Camera-type eye (tissue), 1 donor: ENCODE results near the gene ZNF442. TPM values are rescaled to one million over a fixed set of nuclear protein-coding genes. Genes with fewer than 3 reads are reported as not detected.

Source experiments
- total RNA-seq: library from RNA; depleted of rRNA; stranded (reverse); fragments of >200 nt; gene quantifications from one replicate; pipeline ENCODE4 v1.2.3, GENCODE V29; 2014

The ZNF442 gene
- total RNA-seq, result 13.2 TPM

GRCh38 chr19:12365236-12366162 lies at the start of gene ZNF442:
TSS of gene ZNF442 (minus strand) at chr19:12365683. CDS start at chr19:12363631, 2,052 bp downstream.

GRCh38 chr19:12400633-12401502 lies 35.4 kb upstream of the ZNF442 start, which contains the start of gene ZNF799:
TSS of gene ZNF799 (minus strand) at chr19:12401271. CDS start at chr19:12401070, 201 bp downstream.

GRCh38 chr19:12333162-12334159 lies 32.0 kb downstream of the ZNF442 start, which contains the start of gene ZNF563:
TSS of gene ZNF563 (minus strand) at chr19:12333633. CDS start at chr19:12333482, 151 bp downstream.

Other genes with a start within 250 kb of the ZNF442 start
- gene ZNF20, start 225.3 kb downstream of the ZNF442 start, total RNA-seq, result 15.7 TPM
- gene ZNF625, start 208.9 kb downstream of the ZNF442 start, total RNA-seq, result 30.7 TPM
- gene ZNF136, start 202.6 kb downstream of the ZNF442 start, total RNA-seq, result 38.1 TPM
- 28.1 TPM for gene ZNF44, start 70.8 kb downstream of the ZNF442 start, total RNA-seq
- 10.9 TPM for gene ZNF563, start 32.0 kb downstream of the ZNF442 start, total RNA-seq
- 7.9 TPM for gene ZNF799, start 35.6 kb upstream of the ZNF442 start, total RNA-seq
- 16.2 TPM for gene ZNF443, start 75.3 kb upstream of the ZNF442 start, total RNA-seq
- 20.2 TPM for gene ZNF709, start 119.1 kb upstream of the ZNF442 start, total RNA-seq
- gene ZNF564, start 185.8 kb upstream of the ZNF442 start, total RNA-seq, result 33.2 TPM
- gene ZNF490, start 245.1 kb upstream of the ZNF442 start, total RNA-seq, result 15.2 TPM
- gene ZNF791, start 245.2 kb upstream of the ZNF442 start, total RNA-seq, result 47.4 TPM